T-helper 1 cell (primary cell): ENCODE results near the gene PTPRM.

Experiments
- DNase-seq, 5 donors: peaks; one replicate each; pipeline ENCODE4 v3.0.0-alpha.2; 2012 to 2020

The PTPRM gene

GRCh38 chr18:7600528-7601245, 33.6 kb downstream of the PTPRM start:
- no peak for DNase-seq

DNA sequence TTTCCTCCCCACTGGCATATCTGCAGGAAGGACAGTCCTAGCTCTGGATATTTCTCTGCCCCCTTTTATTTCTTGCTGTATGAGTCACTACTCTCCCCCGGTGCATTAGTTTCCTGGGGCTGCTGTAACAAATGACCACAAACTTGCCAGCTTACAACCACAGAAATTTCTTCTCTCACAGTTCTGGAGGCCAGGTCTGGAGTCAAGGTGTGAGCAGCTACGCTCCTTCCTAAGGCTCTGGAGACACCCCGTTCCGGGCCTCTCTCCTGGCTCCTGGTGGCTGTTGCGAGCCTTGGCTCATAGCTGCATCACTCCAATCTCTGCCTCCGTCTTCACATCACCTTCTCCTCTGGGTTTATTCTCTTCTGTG, 34.1 kb downstream of the PTPRM start:
- no peak for DNase-seq

- DNase-seq: no peak
These were observed 34.8 kb downstream of the PTPRM start for GRCh38 chr18:7601936-7602335.

DNA sequence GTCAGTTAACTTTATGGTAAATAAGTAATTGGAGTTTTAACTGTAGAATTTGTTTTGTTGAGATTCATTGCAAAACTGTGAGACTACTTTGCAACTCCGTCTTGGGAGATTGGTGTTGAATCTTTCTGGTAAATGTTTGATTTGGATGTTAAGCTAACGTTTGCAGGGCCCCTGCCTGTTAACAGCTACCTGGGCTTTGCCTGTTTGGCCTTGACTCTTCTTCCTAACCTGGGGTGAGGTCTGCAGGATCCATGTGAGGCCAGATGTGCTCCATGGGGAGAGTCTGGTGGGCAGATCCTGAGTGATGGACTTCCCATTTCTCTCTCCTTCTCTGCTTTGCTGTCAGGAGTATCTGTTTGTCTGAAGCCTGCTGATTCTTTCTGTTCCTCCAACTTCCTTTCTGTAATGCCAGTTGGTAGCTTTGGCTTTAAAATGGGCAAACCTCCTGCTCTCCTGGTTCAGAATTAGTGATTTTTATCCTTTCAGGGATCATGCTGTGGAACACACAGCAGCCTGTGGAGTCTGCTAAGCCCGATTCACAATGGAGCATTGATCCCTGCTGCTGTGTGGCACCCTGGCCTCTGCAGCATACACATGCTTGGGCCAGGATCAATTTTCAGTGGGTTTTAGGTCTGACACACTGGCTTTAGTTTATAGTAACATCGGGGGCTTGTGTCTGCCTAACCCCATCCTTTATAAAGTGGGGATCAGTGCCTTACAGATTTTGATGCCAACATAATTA, 36.3 kb downstream of the PTPRM start:
- DNase-seq: no peak

GRCh38 chr18:7604361-7604760, 37.2 kb downstream of the PTPRM start:
- no peak for DNase-seq

DNA sequence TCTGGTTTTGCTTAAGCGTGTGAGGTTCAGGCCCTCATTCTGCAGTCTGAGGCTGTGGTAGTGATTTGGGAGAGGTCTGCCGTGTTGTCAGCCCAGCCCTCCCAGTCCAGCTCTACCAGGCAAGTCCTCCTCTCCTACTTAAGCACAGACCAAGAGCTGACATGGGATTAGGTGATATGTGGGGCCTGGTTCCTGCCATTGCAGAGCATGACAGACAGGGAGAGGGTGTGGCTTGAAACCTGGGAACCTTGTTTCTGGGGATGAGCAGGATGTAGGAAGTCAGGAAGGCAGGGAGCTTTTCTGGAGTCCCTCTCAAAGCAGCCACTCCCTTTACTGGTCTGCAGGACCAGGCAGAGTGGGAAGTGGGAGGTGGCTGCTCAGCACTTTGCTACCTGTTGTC, 38.6 kb downstream of the PTPRM start:
- DNase-seq: no peak

DNA sequence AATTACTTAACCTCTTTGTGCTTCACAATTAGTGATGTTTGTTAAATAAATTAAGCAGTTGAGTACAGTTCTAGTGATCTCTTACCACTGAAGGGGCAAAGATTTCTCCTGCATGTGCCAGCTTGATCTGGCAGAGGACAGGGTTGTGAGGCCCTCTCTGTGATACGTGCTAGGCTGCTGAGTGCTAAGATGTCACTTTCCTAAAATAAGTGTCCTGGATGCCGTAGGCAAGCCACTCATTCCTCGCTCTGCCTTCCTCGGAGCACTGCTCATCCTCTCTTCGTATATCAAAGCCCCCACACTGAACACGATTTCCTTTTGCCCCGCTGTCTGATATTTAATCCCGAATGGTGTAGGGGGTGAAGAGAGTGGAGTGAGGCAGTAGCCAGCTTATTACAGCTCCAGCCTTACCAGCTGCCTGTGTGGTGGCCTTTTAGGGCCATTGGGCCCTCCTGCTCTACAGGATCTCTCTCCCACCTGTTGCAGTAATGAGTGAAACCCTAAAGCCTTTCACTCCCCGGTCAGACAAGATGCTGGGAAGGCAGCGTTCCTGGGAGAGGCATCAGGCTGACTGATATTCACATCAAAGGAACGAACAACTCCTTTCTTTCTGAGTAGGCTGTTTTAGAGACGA, 40.5 kb downstream of the PTPRM start:
- no peak for DNase-seq

DNA sequence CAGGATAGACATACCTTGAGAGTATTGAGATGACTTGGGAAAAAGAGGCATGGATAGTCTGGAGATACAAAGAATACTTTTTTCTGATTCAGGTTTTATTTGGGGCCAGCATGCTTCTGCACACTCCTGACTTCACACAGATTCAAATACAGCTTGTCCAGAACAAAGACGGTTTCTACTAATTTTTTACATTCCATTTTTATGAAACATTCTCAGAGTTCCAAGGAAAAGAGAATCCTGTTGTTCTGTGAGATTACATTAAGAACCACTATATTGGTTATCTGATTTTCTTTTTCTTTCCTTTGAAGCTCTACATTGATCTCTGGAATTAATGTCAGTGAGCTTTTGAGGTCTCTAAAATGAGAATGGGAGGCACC, 41.0 kb downstream of the PTPRM start:
- no peak for DNase-seq

DNA sequence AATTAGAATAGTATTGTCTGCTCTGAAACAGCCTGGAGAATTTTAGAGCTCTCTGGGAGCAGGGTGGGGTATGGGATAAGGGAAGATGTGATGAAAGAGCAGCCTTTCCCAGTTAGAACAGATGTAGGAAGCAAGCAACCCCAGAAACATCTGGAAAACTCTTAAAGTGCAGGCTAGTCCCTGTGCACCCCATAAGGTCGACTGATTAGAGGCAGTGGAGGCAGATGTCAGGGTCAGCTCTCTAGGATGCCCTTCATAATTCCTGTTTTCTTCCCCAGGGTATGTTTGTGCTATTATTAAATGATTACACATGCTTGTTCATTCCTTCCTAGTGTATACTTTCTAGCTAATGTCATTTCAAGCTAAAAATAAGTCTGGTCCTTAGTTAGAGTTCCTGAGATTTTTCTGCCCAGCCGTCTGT, 41.7 kb downstream of the PTPRM start:
- no peak for DNase-seq

DNA sequence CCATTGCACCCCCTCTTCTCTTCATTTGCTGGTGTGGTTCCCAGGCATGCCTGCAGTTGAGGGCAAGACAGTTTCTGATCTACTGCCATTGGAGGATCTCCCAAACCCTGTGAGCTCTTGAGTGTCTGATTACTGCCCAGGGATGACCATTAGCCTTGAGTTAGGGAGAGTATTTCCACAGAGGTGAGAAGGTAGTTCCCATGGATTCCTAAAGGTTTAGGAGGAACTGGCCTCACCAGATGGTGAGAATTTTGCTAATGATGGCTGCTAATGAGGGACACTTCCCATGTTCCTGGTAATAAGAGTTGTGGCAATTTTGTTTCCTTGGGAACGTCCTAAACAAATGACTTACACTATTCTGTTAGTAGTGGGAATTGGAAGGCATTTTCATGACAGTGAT, 42.5 kb downstream of the PTPRM start:
- DNase-seq: no peak

GRCh38 chr18:7614042-7614441, 46.9 kb downstream of the PTPRM start:
- no peak for DNase-seq

GRCh38 chr18:7615840-7616239, 48.7 kb downstream of the PTPRM start:
- no peak for DNase-seq

GRCh38 chr18:7616661-7617060, 49.5 kb downstream of the PTPRM start:
- no peak for DNase-seq

DNA sequence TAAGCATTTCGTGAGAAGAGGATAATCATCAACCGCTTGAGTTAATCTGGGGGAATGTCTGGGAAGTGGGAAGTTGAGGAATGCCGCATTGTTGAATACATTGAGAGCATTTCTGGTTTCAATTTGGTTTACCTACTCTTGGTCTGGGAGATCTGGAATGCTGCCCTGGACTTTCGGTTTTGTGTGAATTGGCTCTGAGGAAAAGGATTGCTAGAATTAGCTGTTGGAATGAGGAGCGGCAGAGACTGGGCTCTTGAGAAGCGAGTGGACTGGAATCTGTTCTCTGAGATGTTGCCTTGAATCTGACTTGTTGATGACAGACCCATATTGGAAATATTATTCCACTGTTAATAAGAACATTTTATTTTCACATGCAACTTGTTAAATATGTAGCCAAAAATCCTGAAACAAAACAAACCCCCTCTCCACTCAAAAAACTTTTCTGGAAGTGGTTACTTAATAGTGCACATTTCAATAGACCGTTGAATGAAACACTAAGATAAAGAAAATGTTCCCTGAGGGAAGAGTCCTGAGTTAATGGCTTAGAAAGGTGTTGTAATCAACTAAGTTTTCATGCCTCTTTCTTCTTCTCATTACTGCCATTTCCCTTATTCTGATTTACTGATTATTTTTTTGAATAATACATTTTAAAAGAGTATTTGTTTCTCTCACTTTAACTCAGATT, 50.8 kb downstream of the PTPRM start:
- DNase-seq: no peak

- no peak for DNase-seq
These were observed 51.9 kb downstream of the PTPRM start for GRCh38 chr18:7618891-7619442.

DNA sequence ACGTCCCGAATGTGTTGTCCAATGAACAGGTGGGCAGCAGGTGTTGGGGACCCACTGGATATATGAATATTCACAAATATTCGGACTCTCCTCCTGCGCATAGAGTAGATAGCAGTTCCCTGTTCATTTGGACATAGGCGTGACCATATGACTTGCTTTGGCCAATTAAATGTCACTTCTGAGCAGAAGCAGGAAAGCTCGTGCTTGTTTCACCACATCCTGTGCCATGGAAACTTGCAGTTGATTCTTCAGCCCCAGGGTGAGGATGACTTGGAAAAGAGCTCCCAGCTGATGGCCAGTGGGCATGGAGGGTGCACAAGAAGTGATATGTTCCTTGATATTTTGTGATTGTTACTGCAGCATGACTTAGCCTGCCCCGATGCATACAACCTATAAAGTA, 52.6 kb downstream of the PTPRM start:
- no peak for DNase-seq

DNA sequence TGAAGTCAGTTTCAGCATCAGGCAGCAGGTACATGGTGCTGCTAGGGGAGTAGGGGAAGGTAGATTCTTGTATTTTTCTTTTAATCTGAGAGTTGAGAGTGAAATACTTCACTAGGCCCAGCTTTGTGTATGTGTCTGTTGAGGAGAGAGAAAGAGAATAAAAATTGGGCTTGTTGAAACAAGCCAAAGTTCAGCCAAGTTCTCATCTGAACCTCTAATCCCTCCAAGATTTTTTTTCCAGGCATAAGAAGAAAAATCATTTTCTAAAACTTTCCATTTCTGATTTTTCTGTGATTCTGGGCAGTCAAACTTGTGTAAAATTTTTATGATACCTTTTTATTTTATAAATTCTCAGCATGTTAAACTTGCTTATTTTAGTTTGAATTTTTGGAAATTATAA, 55.6 kb downstream of the PTPRM start:
- DNase-seq: no peak

DNA sequence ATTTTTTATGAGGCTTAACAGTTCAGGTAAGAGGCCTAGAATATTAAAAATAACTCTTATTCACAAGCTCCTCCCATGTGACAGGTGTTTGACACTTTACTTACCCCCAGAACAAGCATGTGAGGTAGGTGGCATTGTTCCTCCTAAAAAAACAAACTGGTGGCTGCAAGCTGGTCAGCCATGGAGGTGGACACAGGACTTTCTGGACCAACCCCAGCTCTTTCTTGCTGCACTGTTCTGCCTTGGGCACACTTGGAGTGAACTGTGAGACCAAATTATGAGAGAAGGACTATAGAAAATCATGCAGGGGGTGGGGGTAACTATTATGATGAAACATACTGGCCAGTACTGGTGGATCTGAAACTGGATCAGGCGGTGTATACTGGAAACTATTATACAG, 56.6 kb downstream of the PTPRM start:
- DNase-seq: no peak

GRCh38 chr18:7624697-7625096, 57.6 kb downstream of the PTPRM start:
- DNase-seq: no peak

DNA sequence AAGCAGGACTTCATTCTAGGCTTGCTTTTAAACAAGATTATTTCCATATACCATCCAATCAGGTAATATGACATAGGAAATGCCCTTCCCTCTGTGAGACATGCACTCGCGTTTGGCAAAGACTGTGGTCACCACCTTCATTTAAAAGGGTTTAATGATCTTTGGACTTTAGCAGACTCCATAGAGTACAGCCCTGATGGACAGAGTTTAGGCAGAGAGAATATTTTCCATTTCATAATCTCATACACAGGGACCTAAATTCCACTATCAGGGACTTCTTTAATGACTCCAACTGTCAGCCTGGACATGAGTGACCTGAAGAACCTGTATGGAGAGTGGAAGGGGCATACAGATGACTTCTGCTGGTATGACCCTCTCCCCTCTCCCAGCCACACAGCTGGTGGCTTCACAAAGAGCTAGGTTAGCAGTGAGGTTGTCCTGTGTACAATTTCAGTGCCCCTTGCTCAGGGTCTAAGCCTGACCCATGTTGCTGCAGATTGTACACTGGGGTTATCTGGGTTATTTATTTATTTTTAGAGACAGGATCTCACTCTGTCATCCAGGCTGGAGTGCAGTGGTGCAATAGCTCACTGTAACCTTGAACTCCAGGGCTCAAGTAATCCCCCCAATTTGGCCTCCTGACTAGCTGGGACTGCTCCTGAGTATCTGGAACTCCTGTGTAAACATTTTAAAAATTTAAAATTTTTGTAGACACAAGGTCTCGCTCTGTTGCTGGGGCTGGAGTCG, 59.2 kb downstream of the PTPRM start:
- no peak for DNase-seq

GRCh38 chr18:7626922-7627440, 59.9 kb downstream of the PTPRM start:
- no peak for DNase-seq

GRCh38 chr18:7629416-7629815, 62.3 kb downstream of the PTPRM start:
- DNase-seq: no peak
